Kidney epithelial cell (primary cell): ENCODE results near the gene SMAP1. TPM values are rescaled to one million over a fixed set of nuclear protein-coding genes. Genes with fewer than 3 reads are reported as not detected.

ENCODE experiments used
- DNase-seq: peaks from one replicate; pipeline ENCODE4 v3.0.0-alpha.2; 2010; ENCODE audit warnings: low read depth
- H3K27me3 ChIP-seq: 2 replicates; pipeline ENCODE4 v1.6.0; 2011; ENCODE audit warnings: low read length; ENCODE audit not compliant: control insufficient read depth, insufficient read depth
- H3K36me3 ChIP-seq: 2 replicates; pipeline ENCODE4 v1.5.1; 2011; ENCODE audit warnings: low read length; ENCODE audit not compliant: control insufficient read depth, insufficient read depth
- H3K4me3 ChIP-seq: 2 replicates; pipeline ENCODE4 v1.5.1; 2011; ENCODE audit warnings: low read depth, mild to moderate bottlenecking, control low read depth, low read length
- CTCF ChIP-seq: IDR thresholded peaks from 2 replicates; pipeline ENCODE4 v1.5.1; 2011; ENCODE audit warnings: mild to moderate bottlenecking, moderate library complexity, low read length, control low read depth, inconsistent platforms; ENCODE audit not compliant: insufficient read depth, poor library complexity, severe bottlenecking
- total RNA-seq: library from RNA; depleted of rRNA; stranded (reverse); fragments of >200 nt; gene quantifications from 2 replicates; pipeline ENCODE4 v1.2.3, GENCODE V29; 2015

SMAP1 gene
- total RNA-seq, 1 donor from 2014 or later: 27.5 TPM

GRCh38 chr6:70846207-70846835, 178.6 kb downstream of the SMAP1 start:
- no peak for TF ChIP-seq CTCF
- H3K4me3 ChIP-seq: no peak overlapping the region
- H3K36me3 ChIP-seq: no peaks in the 10 kb centered on the region
- DNase-seq: no peak
- H3K27me3 ChIP-seq: no peaks in the 10 kb centered on the region

DNA sequence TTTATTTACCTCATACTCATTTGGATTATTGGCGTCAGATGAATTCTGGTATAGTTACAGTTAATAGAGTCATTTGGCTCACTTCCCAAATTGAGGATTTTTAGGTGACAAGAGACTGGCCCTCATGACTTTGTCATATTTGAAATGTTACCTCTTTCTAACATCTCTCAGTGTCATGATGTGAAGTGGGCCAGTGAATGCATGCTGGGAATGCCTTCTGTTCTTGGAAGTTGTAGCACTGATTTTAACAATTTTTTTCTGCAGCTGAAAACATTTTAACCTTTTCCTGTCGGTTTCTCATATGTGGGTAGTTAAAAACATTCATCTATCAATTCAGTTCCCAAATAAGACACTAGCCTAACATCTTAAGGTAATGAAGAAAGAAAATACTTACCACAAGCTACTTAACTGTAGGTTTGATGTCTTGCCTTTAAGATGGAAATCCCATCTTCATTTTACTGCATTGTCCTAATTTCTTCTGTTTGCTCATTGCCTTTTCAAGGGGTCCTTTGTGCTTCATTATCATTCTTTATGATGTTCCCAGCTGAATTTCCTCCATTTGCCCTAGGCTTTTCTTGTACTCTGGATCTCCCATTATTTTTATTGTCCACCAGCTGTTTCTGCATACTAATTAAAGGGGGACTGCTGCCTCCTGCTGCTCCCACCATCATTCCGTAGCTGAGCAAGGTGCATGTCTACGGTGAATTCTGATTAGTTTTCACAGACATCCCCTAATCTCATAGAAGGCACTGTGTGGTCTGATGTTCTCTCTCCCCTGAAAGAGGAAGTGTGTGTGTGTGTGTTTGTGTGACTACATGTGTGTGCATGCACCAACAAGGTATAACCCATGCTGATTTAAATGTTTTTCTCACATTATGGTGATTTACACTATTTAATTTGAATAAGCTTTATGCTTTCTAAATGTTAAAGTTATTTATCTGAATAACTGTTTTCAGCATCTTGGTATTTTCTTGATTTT, 179.7 kb downstream of the SMAP1 start:
- H3K36me3 ChIP-seq: no peaks in the 10 kb centered on the region
- no peaks in the 10 kb centered on the region for H3K27me3 ChIP-seq
- no peak for TF ChIP-seq CTCF
- no peak overlapping the region for H3K4me3 ChIP-seq
- no peak for DNase-seq

DNA sequence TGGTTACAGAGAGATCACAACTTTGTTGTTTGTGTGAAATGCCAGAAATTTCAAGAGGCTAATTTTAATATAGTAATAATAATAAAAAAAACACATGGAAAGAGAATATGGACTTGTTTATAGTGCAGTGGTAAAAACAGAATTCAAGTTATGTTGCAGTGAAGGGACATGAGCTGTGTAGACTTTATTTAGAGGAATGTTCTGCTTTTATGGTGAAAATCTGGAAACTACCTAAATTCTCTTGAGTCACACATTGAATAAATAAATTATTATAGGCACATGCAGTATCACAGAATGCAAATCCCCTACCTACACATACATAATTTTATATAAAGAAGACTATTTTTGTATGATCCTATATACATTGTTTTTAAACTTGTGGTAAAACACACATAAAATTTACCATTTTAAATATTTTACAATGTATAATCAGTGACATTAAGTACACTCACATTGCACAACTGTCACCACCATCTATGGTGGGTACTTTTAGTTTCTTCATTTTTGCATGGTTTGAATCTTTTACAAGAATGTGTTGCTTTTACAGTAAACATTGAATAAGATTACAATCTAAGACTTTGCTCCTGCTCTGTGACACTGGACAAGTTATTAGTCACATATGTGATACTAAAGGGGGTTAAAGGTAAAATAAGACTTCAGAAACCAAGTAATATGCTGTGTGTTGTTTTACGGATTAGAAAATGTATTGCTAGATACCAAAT, 181.8 kb downstream of the SMAP1 start:
- DNase-seq: no peak
- Histone ChIP-seq H3K27me3 (no peaks in the 10 kb centered on the region), H3K36me3 (no peaks in the 10 kb centered on the region), H3K4me3 (no peak overlapping the region)
- no peak for TF ChIP-seq CTCF

- no peak for TF ChIP-seq CTCF
- H3K27me3 ChIP-seq: no peaks in the 10 kb centered on the region
- DNase-seq: no peak
- no peaks in the 10 kb centered on the region for H3K36me3 ChIP-seq
- H3K4me3 ChIP-seq: no peak overlapping the region
Observed at GRCh38 chr6:70852667-70853246, 185.1 kb downstream of the SMAP1 start.

- TF ChIP-seq CTCF: no peak
- Histone ChIP-seq H3K36me3 (no peaks in the 10 kb centered on the region), H3K27me3 (no peaks in the 10 kb centered on the region), H3K4me3 (no peak overlapping the region)
- no peak for DNase-seq
Observed at GRCh38 chr6:70857387-70858077, 189.8 kb downstream of the SMAP1 start.
